Endometrial microvascular endothelial cells (primary cell): ENCODE results near the gene GALNT1. TPM values are rescaled to one million over a fixed set of nuclear protein-coding genes. Genes with fewer than 3 reads are reported as not detected.

ENCODE experiments used
- in situ Hi-C: cut with HindIII; loops from 2 replicates; pipeline ENCODE4 v1.10.0; 2017; ENCODE audit warnings: low sequenced_read_pairs, low pct_unique_long_range_greater_than_20kb; ENCODE audit errors: inconsistent ontology term
- total RNA-seq: library from RNA; depleted of rRNA; stranded (reverse); fragments of >200 nt; gene quantifications from one replicate; pipeline ENCODE4 v1.2.3, GENCODE V29; 2015; ENCODE audit errors: inconsistent ontology term

GALNT1 gene
- total RNA-seq, 1 donor from 2014 or later, result 215 TPM

- in situ Hi-C loops, result no loop called here
Measured at GRCh38 chr18:35732162-35732561, 150.6 kb downstream of the GALNT1 start.

- in situ Hi-C loops, result no loop called here
Measured at GRCh38 chr18:35732636-35733035, 151.1 kb downstream of the GALNT1 start.

GRCh38 chr18:35733408-35733807 is 151.9 kb downstream of the GALNT1 start:
- in situ Hi-C loops, result no loop called here

GRCh38 chr18:35736696-35737095 is 155.2 kb downstream of the GALNT1 start:
- in situ Hi-C loops, result no loop called here

GRCh38 chr18:35739778-35740177 is 158.2 kb downstream of the GALNT1 start:
- in situ Hi-C loops, result no loop called here

- in situ Hi-C loops, result no loop called here
Measured at GRCh38 chr18:35740656-35741055, 159.1 kb downstream of the GALNT1 start.

GRCh38 chr18:35743916-35744315 is 162.4 kb downstream of the GALNT1 start:
- in situ Hi-C loops, result no loop called here

- in situ Hi-C loops, result no loop called here
Measured at GRCh38 chr18:35745814-35746213, 164.3 kb downstream of the GALNT1 start.

GRCh38 chr18:35746826-35747339 is 165.3 kb downstream of the GALNT1 start:
- in situ Hi-C loops, result no loop called here

GRCh38 chr18:35747894-35748472 is 166.4 kb downstream of the GALNT1 start:
- in situ Hi-C loops, result no loop called here

- in situ Hi-C loops, result no loop called here
Measured at GRCh38 chr18:35749701-35750100, 168.2 kb downstream of the GALNT1 start.

- in situ Hi-C loops, result no loop called here
Measured at GRCh38 chr18:35750929-35751328, 169.4 kb downstream of the GALNT1 start.

GRCh38 chr18:35753306-35753910 is 171.9 kb downstream of the GALNT1 start:
- in situ Hi-C loops, result no loop called here

- in situ Hi-C loops, result no loop called here
Measured at GRCh38 chr18:35754464-35754863, 172.9 kb downstream of the GALNT1 start.

- in situ Hi-C loops, result no loop called here
Measured at GRCh38 chr18:35755369-35755768, 173.8 kb downstream of the GALNT1 start.

GRCh38 chr18:35756506-35757117 is 175.1 kb downstream of the GALNT1 start:
- in situ Hi-C loops, result no loop called here

Other genes starting within 250 kb of the GALNT1 start
- gene ZNF24, start 237.3 kb upstream of the GALNT1 start, total RNA-seq, result 20.8 TPM
- gene ZNF396, start 204.4 kb upstream of the GALNT1 start, total RNA-seq, result not detected
- 10.5 TPM for gene INO80C, start 83.8 kb upstream of the GALNT1 start, total RNA-seq